IMR-90 (cell line): Measurements from ENCODE around the gene RAB8A. TPM values are rescaled to one million over a fixed set of nuclear protein-coding genes. Genes with fewer than 3 reads are reported as not detected.

Experiments used
- ATAC-seq: fragments of 200-7000 bp; cut with Tn5 transposase; 2 replicates; pipeline ENCODE4 v1.9.1; 2020; ENCODE audit warnings: low read depth, mild to moderate bottlenecking, moderate library complexity
- BruUV-seq: library from RNA; stranded (reverse); fragments of 400-500 nt; replicated peaks from 2 replicates; lab custom pipeline; 2021; lab: Mats Ljungman, UMichigan
- CTCF ChIA-PET: fragments of 300-600 bp; formaldehyde crosslinking; extraction: SDS; loops from one replicate; lab custom pipeline; 2021; ENCODE audit warnings: antibody characterized with exemption; lab: Yijun Ruan, JAX
- POLR2A ChIA-PET: fragments of 300-600 bp; sonication (Branson Sonifier 250); formaldehyde crosslinking; loops from one replicate; lab custom pipeline; 2022; ENCODE audit warnings: antibody characterized with exemption; ENCODE audit not compliant: unreplicated experiment; lab: Charles Lee
- DNase-seq: peaks from one replicate; pipeline ENCODE4 v3.0.0; 2013
- H2AFZ ChIP-seq: replicated peaks from 2 replicates; pipeline ENCODE3; 2013; ENCODE audit warnings: low read length, mild to moderate bottlenecking; ENCODE audit not compliant: poor library complexity
- H2AK5ac ChIP-seq: 2 replicates; pipeline ENCODE4 v1.6.1; 2013; ENCODE audit warnings: low read depth, low read length, inconsistent platforms
- H2AK9ac ChIP-seq: replicated peaks from 2 replicates; pipeline ENCODE3; 2013; ENCODE audit warnings: mild to moderate bottlenecking, low read depth, low read length, moderate library complexity; ENCODE audit not compliant: poor library complexity
- H2BK120ac ChIP-seq: 2 replicates; pipeline ENCODE4 v1.6.1; 2013; ENCODE audit warnings: low read depth, low read length, inconsistent platforms
- H2BK15ac ChIP-seq: 3 replicates; pipeline ENCODE4 v1.6.1; 2013; ENCODE audit warnings: low read depth, low read length, inconsistent platforms
- H2BK20ac ChIP-seq: 2 replicates; pipeline ENCODE4 v1.6.1; 2013; ENCODE audit warnings: low read depth, mild to moderate bottlenecking, inconsistent platforms, low read length, moderate library complexity
- H2BK5ac ChIP-seq: 2 replicates; pipeline ENCODE4 v1.6.1; 2013; ENCODE audit warnings: mild to moderate bottlenecking, low read depth, low read length, inconsistent platforms; ENCODE audit not compliant: poor library complexity, severe bottlenecking
- H3K14ac ChIP-seq: replicated peaks from 2 replicates; pipeline ENCODE4 v1.6.1; 2013; ENCODE audit warnings: low read depth, low read length, inconsistent platforms
- H3K18ac ChIP-seq: 2 replicates; pipeline ENCODE4 v1.6.1; 2013; ENCODE audit warnings: low read depth, low read length, control low read depth
- H3K23ac ChIP-seq: 2 replicates; pipeline ENCODE4 v1.6.1; 2013; ENCODE audit warnings: low read depth, low read length, inconsistent platforms
- H3K27ac ChIP-seq: 2 replicates; pipeline ENCODE4 v1.5.1; 2013; ENCODE audit warnings: mild to moderate bottlenecking, control low read depth, low read length; ENCODE audit not compliant: insufficient read depth
- H3K27me3 ChIP-seq: 2 replicates; pipeline ENCODE4 v1.6.1; 2013; ENCODE audit warnings: low read length; ENCODE audit not compliant: control insufficient read depth, insufficient read depth
- H3K36me3 ChIP-seq: 2 replicates; pipeline ENCODE4 v1.6.1; 2013; ENCODE audit warnings: low read length, mixed read lengths; ENCODE audit not compliant: control insufficient read depth, insufficient read depth
- H3K4ac ChIP-seq: 2 replicates; pipeline ENCODE4 v1.6.1; 2013; ENCODE audit warnings: low read depth, low read length, inconsistent platforms
- H3K4me1 ChIP-seq: 2 replicates; pipeline ENCODE4 v1.6.1; 2013; ENCODE audit warnings: low read length, mixed read lengths; ENCODE audit not compliant: control insufficient read depth, insufficient read depth
- H3K4me2 ChIP-seq: 2 replicates; pipeline ENCODE4 v1.6.1; 2013; ENCODE audit warnings: low read depth, mild to moderate bottlenecking, control low read depth, low read length, moderate library complexity
- H3K4me3 ChIP-seq: 2 replicates; pipeline ENCODE4 v1.5.1; 2013; ENCODE audit warnings: low read depth, mild to moderate bottlenecking, control low read depth, low read length, moderate library complexity; ENCODE audit not compliant: insufficient read depth
- H3K56ac ChIP-seq: 2 replicates; pipeline ENCODE4 v1.6.1; 2013; ENCODE audit warnings: low read length, inconsistent platforms; ENCODE audit not compliant: insufficient read depth; ENCODE audit errors: extremely low read depth
- H3K79me1 ChIP-seq, 2 experiments: 2 replicates each; pipeline ENCODE4 v1.6.1; 2013; ENCODE audit warnings: low read length in 2 of 2, inconsistent platforms in 1 of 2, low read depth in 1 of 2
- H3K9ac ChIP-seq: 2 replicates; pipeline ENCODE4 v1.6.1; 2013; ENCODE audit warnings: low read depth, low read length, control low read depth
- H3K9me1 ChIP-seq: 2 replicates; pipeline ENCODE4 v1.6.1; 2013; ENCODE audit warnings: low read length, inconsistent platforms; ENCODE audit not compliant: insufficient read depth
- H3K9me3 ChIP-seq: 2 replicates; pipeline ENCODE4 v1.6.1; 2013; ENCODE audit warnings: low read length; ENCODE audit not compliant: control insufficient read depth, insufficient read depth
- H4K20me1 ChIP-seq: 2 replicates; pipeline ENCODE4 v1.6.1; 2013; ENCODE audit warnings: low read length, inconsistent platforms; ENCODE audit not compliant: insufficient read depth
- H4K5ac ChIP-seq: 2 replicates; pipeline ENCODE4 v1.6.1; 2013; ENCODE audit warnings: mild to moderate bottlenecking, low read depth, low read length, control low read depth
- H4K8ac ChIP-seq, 2 experiments: 2 replicates each; pipeline ENCODE4 v1.6.1; 2013; ENCODE audit warnings: low read depth in 2 of 2, low read length in 2 of 2, control low read depth in 1 of 2, inconsistent platforms in 1 of 2
- H4K91ac ChIP-seq: 2 replicates; pipeline ENCODE4 v1.6.1; 2013; ENCODE audit warnings: low read depth, low read length, inconsistent platforms; ENCODE audit not compliant: insufficient read depth
- BHLHE40 ChIP-seq: fragments of 150-350 bp; IDR thresholded peaks from 2 replicates; pipeline ENCODE4 v1.6.1; 2016; ENCODE audit warnings: mild to moderate bottlenecking, low read depth, low read length
- CHD1 ChIP-seq: IDR thresholded peaks from 2 replicates; pipeline ENCODE4 v1.6.1; 2012; ENCODE audit warnings: low read depth, low read length, improper control_type of control experiment
- FOS ChIP-seq: fragments of 150-350 bp; IDR thresholded peaks from 2 replicates; pipeline ENCODE4 v1.6.1; 2016; ENCODE audit warnings: low read depth, low read length
- MAFK ChIP-seq: IDR thresholded peaks from 2 replicates; pipeline ENCODE4 v1.6.1; 2012; ENCODE audit warnings: low read depth, low read length, improper control_type of control experiment
- MAZ ChIP-seq: IDR thresholded peaks from 2 replicates; pipeline ENCODE4 v1.6.1; 2012; ENCODE audit warnings: low read depth, mild to moderate bottlenecking, low read length, improper control_type of control experiment, moderate library complexity, borderline replicate concordance
- NFE2L2 ChIP-seq: fragments of 150-350 bp; IDR thresholded peaks from 2 replicates; pipeline ENCODE4 v1.6.1; 2016; ENCODE audit warnings: low read depth, mild to moderate bottlenecking, low read length
- POLR2A ChIP-seq: IDR thresholded peaks from 2 replicates; pipeline ENCODE4 v1.6.1; 2012; ENCODE audit warnings: mild to moderate bottlenecking, low read depth, low read length
- RCOR1 ChIP-seq: IDR thresholded peaks from 2 replicates; pipeline ENCODE4 v1.6.1; 2012; ENCODE audit warnings: mild to moderate bottlenecking, low read length, improper control_type of control experiment; ENCODE audit not compliant: insufficient replicate concordance
- RFX5 ChIP-seq: IDR thresholded peaks from 2 replicates; pipeline ENCODE4 v1.8.0; 2012; ENCODE audit warnings: low read depth, mild to moderate bottlenecking, low read length, moderate library complexity
- SMC3 ChIP-seq: fragments of 150-350 bp; IDR thresholded peaks from 2 replicates; pipeline ENCODE4 v1.6.1; 2016; ENCODE audit warnings: low read depth, mild to moderate bottlenecking, antibody characterized with exemption, low read length, moderate library complexity
- WGBS, 2 experiments: methylation state at CpG; one replicate each; pipeline versions ENCODE4 v1.1.5 to v1.1.7; 2013; ENCODE audit warnings: missing lambda C conversion rate in 2 of 2; ENCODE audit not compliant: insufficient read length in 1 of 2; ENCODE audit errors: extremely low coverage in 2 of 2; 5-methylcytosine and 5-hydroxymethylcytosine counted together
- dilution Hi-C: fragments of 300-500 bp; cut with HindIII; formaldehyde crosslinking; loops from one replicate; pipeline ENCODE4 v1.14.3; 2018; ENCODE audit warnings: low sequenced_read_pairs; ENCODE audit not compliant: unreplicated experiment
- in situ Hi-C: fragments of 300-500 bp; cut with MboI; formaldehyde crosslinking; loops from 3 replicates; pipeline ENCODE4 v1.14.3; 2019; ENCODE audit warnings: low sequenced_read_pairs, inconsistent platforms, mixed read lengths
- intact Hi-C: fragments of 100-400 bp; cut with micrococcal nuclease; formaldehyde crosslinking; loops from 2 replicates; pipeline ENCODE4 v1.10.0; 2022
- polyA plus RNA-seq, 3 experiments: library from polyadenylated mRNA; depleted of rRNA; stranded (reverse); fragments of >200 nt; gene quantifications; 2 replicates each; pipeline ENCODE4 v1.2.3, GENCODE V29; 2012; ENCODE audit warnings: low replicate concordance in 1 of 3
- total RNA-seq: library from RNA; depleted of rRNA; stranded (reverse); fragments of >200 nt; gene quantifications from 2 replicates; pipeline ENCODE4 v1.2.3, GENCODE V29; 2012
- TF ChIP-seq, protein P1 (sequence below): fragments of 150-350 bp; IDR thresholded peaks from 2 replicates; pipeline ENCODE4 v1.6.1; 2016; ENCODE audit warnings: low read depth, mild to moderate bottlenecking, low read length, moderate library complexity, borderline replicate concordance
- TF ChIP-seq, protein P2 (sequence below): fragments of 150-350 bp; IDR thresholded peaks from 2 replicates; pipeline ENCODE4 v1.6.1; 2017; ENCODE audit warnings: mild to moderate bottlenecking, antibody characterized with exemption, low read length, low read depth
- TF ChIP-seq, protein P3 (sequence below): conservative IDR thresholded peaks from 2 replicates; pipeline ENCODE4 v1.5.1; 2012; ENCODE audit warnings: mild to moderate bottlenecking, low read depth, low read length, improper control_type of control experiment

The RAB8A gene
- total and polyA plus RNA-seq, 2 of the 4 experiments (the other 2 are of a cell fraction): 64.5 to 135 TPM

DNA sequence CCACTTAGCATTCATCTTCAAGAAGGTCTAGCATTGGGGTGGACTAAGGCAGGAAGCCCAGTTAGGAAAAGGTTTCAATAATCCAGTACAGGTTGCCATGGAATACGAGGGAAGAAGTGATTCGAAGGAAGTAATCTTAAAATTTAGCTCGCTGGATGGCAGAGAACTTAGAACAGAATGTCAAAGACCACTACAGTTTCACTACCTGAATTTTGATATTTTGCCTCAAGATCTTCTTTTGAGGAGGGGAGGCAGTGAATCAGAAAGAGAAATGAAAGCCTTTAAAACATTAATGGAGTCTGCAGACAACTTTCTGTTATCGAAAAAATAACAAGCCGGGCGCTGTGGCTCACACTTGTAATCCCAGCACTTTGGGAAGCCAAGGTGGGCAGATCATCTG lies 7.0 kb upstream of the RAB8A start:
- intact Hi-C loops (no loop called here), dilution Hi-C loops (no loop called here), in situ Hi-C loops (no loop called here)
- peaks cover 31% of the 10 kb centered on the region for H3K36me3 ChIP-seq
- DNase-seq (no peak), ATAC-seq (no peak; the same call in none of the 2 replicates)
- H2BK15ac ChIP-seq: no peak overlapping the region
- H4K20me1 ChIP-seq: peaks cover 57% of the 10 kb centered on the region
- H2BK120ac ChIP-seq: no peak overlapping the region
- ChIA-PET CTCF (no interaction called here), POLR2A (no interaction called here)
- H3K27ac ChIP-seq: no peak overlapping the region
- TF ChIP-seq FOS (no peak), NFE2L2 (no peak), MAFK (no peak), MAZ (no peak), BHLHE40 (no peak), SMC3 (no peak), POLR2A (no peak; the same call in none of the 2 replicates), RCOR1 (no peak), RFX5 (no peak), CHD1 (no peak)
- TF ChIP-seq, protein P1, sequence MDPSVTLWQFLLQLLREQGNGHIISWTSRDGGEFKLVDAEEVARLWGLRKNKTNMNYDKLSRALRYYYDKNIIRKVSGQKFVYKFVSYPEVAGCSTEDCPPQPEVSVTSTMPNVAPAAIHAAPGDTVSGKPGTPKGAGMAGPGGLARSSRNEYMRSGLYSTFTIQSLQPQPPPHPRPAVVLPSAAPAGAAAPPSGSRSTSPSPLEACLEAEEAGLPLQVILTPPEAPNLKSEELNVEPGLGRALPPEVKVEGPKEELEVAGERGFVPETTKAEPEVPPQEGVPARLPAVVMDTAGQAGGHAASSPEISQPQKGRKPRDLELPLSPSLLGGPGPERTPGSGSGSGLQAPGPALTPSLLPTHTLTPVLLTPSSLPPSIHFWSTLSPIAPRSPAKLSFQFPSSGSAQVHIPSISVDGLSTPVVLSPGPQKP: no peak
- TF ChIP-seq, protein P2, sequence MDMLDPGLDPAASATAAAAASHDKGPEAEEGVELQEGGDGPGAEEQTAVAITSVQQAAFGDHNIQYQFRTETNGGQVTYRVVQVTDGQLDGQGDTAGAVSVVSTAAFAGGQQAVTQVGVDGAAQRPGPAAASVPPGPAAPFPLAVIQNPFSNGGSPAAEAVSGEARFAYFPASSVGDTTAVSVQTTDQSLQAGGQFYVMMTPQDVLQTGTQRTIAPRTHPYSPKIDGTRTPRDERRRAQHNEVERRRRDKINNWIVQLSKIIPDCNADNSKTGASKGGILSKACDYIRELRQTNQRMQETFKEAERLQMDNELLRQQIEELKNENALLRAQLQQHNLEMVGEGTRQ: no peak
- TF ChIP-seq, protein P3, sequence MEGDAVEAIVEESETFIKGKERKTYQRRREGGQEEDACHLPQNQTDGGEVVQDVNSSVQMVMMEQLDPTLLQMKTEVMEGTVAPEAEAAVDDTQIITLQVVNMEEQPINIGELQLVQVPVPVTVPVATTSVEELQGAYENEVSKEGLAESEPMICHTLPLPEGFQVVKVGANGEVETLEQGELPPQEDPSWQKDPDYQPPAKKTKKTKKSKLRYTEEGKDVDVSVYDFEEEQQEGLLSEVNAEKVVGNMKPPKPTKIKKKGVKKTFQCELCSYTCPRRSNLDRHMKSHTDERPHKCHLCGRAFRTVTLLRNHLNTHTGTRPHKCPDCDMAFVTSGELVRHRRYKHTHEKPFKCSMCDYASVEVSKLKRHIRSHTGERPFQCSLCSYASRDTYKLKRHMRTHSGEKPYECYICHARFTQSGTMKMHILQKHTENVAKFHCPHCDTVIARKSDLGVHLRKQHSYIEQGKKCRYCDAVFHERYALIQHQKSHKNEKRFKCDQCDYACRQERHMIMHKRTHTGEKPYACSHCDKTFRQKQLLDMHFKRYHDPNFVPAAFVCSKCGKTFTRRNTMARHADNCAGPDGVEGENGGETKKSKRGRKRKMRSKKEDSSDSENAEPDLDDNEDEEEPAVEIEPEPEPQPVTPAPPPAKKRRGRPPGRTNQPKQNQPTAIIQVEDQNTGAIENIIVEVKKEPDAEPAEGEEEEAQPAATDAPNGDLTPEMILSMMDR: no peak
- WGBS, 2 experiments: 100% methylated on average over 1 of the region's 6 CpGs; no CpG with 5 or more reads in 1 of the 2 experiments
- H3K9ac ChIP-seq: no peak overlapping the region
- no peak overlapping the region for H4K91ac ChIP-seq
- H4K8ac ChIP-seq: no peak overlapping the region
- H2AK5ac ChIP-seq: no peak overlapping the region
- BruUV-seq: no TSS peak
- no peak overlapping the region for H2AK9ac ChIP-seq
- peaks cover 3 to 17% of the 10 kb centered on the region in 2 experiments; a peak in 3 of 4 replicates for H3K79me1 ChIP-seq
- H3K9me1 ChIP-seq: 0 out of 2 replicates have a peak, but pooled peaks cover 3% of the 10 kb centered on the region
- no peak overlapping the region for H3K4me3 ChIP-seq
- H3K23ac ChIP-seq: no peak overlapping the region
- no peaks in the 10 kb centered on the region for H3K9me3 ChIP-seq
- no peaks in the 10 kb centered on the region for H3K27me3 ChIP-seq
- H2BK20ac ChIP-seq: no peak overlapping the region
- H3K4me2 ChIP-seq: no peak overlapping the region
- H2AFZ ChIP-seq: no peak overlapping the region
- H3K18ac ChIP-seq: no peak overlapping the region
- peaks cover 2% of the 10 kb centered on the region; the same call in 1 of the 2 replicates for H3K4me1 ChIP-seq
- H3K56ac ChIP-seq: no peak overlapping the region; the same call in 1 of the 2 replicates
- H4K5ac ChIP-seq: no peak overlapping the region
- no peak overlapping the region for H3K4ac ChIP-seq
- H3K14ac ChIP-seq: no peak overlapping the region
- no peak overlapping the region for H2BK5ac ChIP-seq
